DMS114 treated with DMSO at 0.1 percent for 48 hours (cell line): ENCODE data around the gene ZNF618.

Experiments used
- DNase-seq: peaks from one replicate; lab custom pipeline; 2025; ENCODE audit not compliant: unreplicated experiment; lab: John Stamatoyannopoulos, UW

The ZNF618 gene

DNA sequence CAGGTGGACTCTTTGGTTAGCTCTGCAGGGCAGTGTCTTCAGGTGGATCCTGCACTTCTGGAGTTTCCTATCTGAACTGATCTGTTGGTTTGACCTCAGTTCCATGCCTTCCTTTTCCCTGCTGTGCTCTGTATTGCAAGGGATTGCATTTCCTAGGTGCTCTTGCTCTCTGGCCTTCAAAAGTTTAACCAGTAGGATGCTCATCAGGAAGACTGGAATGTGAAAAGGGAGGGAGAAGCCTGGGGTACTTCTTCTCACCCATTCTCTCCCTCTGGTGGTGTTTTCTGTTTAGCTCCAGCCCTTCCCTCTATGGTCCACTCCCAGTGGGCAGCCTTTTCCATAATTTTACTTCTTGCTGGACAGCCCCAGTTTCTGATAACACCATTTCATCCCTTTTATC is 78.5 kb downstream of the ZNF618 start:
- no peak for DNase-seq

DNA sequence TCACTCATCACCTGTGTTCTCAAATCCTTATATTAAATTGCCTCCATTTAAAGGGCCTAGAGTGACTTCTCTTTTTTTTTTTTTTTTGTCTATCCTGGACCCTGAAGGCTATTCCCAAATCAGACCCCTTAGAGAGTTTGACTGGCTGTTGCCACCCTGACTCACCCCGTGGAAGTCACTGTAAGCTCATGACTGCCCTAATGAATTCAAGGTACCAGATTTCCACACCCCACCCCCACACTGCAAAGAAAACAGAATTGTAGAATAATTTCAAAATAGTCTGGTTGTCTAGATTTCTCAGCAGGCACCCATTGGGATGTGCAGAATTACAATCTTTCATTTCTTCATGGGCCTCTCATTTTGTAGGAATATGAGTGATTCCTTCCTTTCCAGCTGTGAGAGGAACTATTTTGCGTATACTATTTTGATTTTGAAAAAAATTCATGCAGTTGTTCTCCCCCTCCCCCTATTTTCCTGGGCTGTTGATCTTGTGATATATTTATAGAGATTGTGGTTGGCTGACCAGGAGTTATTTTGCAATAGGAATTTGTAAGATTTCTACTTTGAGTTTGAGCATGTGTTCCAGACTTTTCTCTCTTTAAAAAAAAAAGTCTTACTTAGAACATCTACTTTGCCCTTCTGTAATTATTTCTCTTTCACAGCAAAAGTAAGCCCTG is 79.1 kb downstream of the ZNF618 start:
- DNase-seq, result no peak

- DNase-seq, result no peak
Measured at GRCh38 chr9:113956901-113957300, 80.8 kb downstream of the ZNF618 start.

DNA sequence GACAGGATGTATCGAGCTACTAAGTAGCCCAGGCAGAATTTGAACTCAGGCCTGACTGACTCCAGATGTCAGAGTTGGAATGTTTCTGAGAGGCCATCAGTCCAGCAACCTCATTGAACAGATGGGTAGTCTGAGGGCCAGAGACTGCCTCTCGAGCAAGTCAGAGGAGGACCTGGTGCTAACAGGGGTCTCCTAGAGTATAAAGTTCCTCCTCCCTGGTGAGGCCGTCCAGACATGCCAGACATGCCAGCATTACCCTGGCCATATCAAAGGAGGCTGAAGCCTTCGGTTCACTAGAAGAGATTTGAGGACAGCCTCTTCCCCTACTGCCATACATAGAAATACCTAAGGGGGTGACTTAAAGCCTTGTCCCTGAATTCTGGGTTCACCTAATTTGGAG is 81.2 kb downstream of the ZNF618 start:
- no peak for DNase-seq

- no peak for DNase-seq
Measured at GRCh38 chr9:113957821-113958341, 81.8 kb downstream of the ZNF618 start.

DNA sequence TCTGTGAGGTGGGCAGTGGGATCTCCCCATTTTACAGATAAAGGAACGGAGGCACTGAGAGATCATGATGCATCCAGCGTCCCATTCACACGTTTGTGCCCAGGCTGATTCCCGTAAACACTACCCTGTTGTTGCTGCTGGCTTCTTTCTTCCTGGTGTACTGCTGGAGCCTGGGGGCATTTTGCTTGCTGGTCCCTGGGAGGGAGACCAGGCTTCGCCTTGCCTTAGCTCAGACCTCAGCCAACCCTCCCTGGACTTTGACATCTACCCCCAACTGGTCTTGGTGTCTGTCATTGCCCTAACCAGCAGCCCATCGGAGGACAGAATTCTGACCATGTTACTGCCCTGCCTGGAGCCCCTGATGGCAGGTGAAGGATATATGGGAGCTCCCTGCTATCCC is 82.4 kb downstream of the ZNF618 start:
- DNase-seq, result no peak

- no peak for DNase-seq
Measured at GRCh38 chr9:113960768-113961167, 84.7 kb downstream of the ZNF618 start.

GRCh38 chr9:113962396-113962795 is 86.3 kb downstream of the ZNF618 start:
- DNase-seq, result no peak

GRCh38 chr9:113963017-113963620 is 87.0 kb downstream of the ZNF618 start:
- DNase-seq, result peak; percentile 2

- no peak for DNase-seq
Measured at GRCh38 chr9:113963696-113964494, 87.8 kb downstream of the ZNF618 start.

DNA sequence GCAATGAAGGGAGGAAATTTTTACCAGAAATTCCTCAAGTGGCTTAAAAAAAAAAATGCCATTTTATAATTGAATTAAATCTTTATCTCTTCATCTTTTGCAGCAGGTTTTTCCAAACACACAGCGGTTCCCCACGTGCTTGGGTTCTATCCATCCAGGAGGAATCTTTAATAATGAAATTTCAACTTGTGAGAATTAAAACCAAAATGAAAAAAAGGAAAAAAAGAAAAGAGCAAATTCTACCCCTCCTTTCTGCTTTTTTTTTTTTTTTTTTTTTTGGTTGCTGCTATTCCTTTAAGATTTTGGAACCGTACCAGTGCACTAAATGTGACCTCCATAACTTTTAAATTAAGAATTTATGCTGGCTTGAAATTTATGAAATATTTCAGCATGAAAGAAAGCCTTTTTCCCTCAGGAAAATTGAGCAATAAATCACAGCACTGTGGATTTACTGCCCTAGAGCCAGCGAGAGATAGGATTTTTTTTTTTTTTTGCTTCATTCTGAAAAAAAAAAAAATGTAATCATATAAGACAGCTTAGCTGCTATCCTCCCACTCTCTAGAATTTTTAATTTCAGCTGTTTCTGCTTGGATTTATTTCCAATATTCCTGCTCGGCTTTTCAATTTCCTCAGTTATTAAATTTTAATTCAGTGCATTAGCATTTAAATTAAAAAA is 88.5 kb downstream of the ZNF618 start:
- DNase-seq, result no peak

DNA sequence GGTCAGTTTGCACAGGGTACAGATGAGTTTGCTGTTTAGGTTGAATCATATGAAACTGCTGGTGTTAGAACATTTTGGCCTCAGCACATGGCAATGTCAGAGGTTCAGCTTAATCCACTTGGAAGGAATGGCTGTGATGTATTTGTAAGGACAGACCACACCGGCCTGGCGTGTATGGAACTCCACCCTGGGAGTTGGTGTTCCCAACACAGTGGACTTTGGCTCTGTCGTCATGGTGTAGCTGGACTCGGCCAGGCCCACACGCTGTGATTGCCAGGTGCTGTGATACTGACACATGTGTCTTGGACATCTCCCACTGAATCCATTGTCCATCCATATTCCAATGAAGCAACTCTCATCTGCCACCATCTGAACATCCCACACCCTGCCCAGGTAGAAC is 90.3 kb downstream of the ZNF618 start:
- DNase-seq, result no peak

GRCh38 chr9:113967380-113967779 is 91.3 kb downstream of the ZNF618 start:
- DNase-seq, result no peak

DNA sequence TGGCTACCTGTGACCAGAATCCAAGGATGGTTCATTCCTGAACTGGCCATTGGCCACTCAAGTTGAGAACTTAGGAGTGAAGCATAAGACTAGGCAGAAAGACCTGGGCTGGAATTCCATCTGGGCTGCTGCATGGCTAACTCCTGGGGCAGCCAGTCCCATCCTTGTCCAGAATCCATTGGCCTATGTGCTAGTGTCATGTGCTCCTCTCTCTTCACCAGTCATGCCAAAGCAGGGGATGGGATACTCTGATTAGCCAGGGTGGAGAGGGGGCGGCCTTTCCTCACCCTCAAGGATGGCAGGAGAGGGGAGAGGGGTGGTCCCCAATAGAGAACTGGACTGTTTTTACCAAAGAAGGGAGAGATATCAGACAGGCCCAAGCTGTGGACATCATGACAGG is 93.2 kb downstream of the ZNF618 start:
- DNase-seq, result no peak

- no peak for DNase-seq
Measured at GRCh38 chr9:113973226-113973625, 97.1 kb downstream of the ZNF618 start.

- no peak for DNase-seq
Measured at GRCh38 chr9:113973963-113974413, 97.9 kb downstream of the ZNF618 start.

DNA sequence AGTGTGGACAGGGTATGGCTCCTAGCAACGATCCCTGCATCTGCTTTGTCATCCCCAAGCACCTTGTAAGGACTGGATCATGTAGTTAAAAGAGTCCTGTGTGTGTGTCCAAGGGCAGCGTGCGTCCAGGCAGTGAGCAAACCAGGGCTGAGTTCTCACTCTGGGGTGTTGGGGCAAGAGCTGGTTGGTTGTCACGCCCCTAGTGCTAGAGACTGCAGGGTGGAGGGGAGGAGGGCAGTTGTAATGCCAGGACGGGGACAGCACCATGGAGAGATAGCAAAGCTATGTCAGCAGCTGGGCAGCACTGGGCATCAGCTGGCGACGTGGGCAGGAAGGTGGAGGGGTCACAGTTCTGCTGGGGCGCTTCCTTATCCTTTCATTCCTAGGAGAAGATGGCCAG is 100.8 kb downstream of the ZNF618 start:
- no peak for DNase-seq

- no peak for DNase-seq
Measured at GRCh38 chr9:113978725-113979342, 102.7 kb downstream of the ZNF618 start.

GRCh38 chr9:113979343-113980127 is 103.4 kb downstream of the ZNF618 start:
- DNase-seq, result no peak
